ENCODE data around the gene ZBTB43.
A peak's percentile ranks its signal among the peaks of the same experiment; 100 is the strongest.

ZBTB43 gene

DNA sequence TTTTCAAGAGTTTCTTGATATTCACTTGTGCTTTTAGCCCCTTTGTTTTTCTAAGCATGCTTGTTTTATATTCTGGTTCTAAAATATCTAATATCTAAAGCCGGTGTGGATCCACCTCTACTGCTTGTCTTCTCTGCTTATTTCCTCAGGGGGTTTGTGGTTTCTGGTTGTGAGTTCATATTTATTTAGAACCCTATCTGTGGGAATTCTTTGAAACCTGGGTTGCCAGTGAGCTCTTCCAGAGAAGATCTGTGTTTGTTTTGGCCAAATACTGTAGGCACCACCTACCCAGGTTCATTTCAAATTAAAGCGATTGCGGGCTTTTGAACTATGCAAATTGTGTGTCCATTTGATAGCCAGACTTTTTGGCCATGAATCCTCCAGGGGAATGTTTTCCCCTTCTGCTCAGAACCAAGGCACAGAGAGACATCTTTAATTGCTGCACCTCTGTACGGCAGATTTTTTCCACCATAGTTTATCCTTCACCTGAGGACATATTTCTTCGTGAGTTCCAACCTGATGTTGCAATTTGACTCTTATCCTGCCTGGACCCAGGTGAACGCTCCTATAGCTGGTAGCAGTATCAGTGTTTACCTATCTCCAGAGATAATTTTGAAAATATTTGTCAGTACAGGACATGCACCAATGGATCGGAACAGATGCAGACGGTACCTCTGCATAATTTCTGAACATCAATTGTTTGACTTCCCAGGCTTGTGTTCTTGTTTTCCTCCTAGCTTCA is 2.4 kb upstream of the ZBTB43 start:
- no peak overlapping the region for H3K4me3 ChIP-seq (ENCODE audit: low read length, poor library complexity, severe bottlenecking)
- TF ChIP-seq, protein P1, sequence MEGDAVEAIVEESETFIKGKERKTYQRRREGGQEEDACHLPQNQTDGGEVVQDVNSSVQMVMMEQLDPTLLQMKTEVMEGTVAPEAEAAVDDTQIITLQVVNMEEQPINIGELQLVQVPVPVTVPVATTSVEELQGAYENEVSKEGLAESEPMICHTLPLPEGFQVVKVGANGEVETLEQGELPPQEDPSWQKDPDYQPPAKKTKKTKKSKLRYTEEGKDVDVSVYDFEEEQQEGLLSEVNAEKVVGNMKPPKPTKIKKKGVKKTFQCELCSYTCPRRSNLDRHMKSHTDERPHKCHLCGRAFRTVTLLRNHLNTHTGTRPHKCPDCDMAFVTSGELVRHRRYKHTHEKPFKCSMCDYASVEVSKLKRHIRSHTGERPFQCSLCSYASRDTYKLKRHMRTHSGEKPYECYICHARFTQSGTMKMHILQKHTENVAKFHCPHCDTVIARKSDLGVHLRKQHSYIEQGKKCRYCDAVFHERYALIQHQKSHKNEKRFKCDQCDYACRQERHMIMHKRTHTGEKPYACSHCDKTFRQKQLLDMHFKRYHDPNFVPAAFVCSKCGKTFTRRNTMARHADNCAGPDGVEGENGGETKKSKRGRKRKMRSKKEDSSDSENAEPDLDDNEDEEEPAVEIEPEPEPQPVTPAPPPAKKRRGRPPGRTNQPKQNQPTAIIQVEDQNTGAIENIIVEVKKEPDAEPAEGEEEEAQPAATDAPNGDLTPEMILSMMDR (conservative IDR thresholded peaks at IDR 0.05; ENCODE audit: low read length), result no peak
- no peak for TF ChIP-seq EZH2phosphoT487 (IDR thresholded peaks at IDR 0.05; ENCODE audit: borderline replicate concordance)
- no peaks in the 10 kb centered on the region for H3F3A ChIP-seq (ENCODE audit: low read depth)
- H4K20me1 ChIP-seq (ENCODE audit: insufficient read depth, low read length, poor library complexity, severe bottlenecking), result peaks cover 25% of the 10 kb centered on the region
- H3K9me2 ChIP-seq (replicated peaks; ENCODE audit: low read depth, low read length), result no peaks in the 10 kb centered on the region
- peaks cover 25% of the 10 kb centered on the region for H3K79me2 ChIP-seq (ENCODE audit: insufficient read depth, low read length)
- H3K36me3 ChIP-seq (ENCODE audit: insufficient read depth, low read length), result no peaks in the 10 kb centered on the region
- H3K9ac ChIP-seq (ENCODE audit: low read depth, low read length, poor library complexity, severe bottlenecking), result no peak overlapping the region
- no peaks in the 10 kb centered on the region for H3K9me3 ChIP-seq (ENCODE audit: insufficient read depth, low read depth, low read length)
- H2AFZ ChIP-seq (ENCODE audit: low read length), result no peak overlapping the region
- H3K4me2 ChIP-seq (ENCODE audit: low read depth, low read length, poor library complexity, severe bottlenecking), result no peak overlapping the region
- H3K4me1 ChIP-seq (ENCODE audit: insufficient read depth, low read length, poor library complexity, severe bottlenecking), result peaks cover 21% of the 10 kb centered on the region
- peaks cover 20% of the 10 kb centered on the region for H3K27me3 ChIP-seq (ENCODE audit: insufficient read depth, low read length, poor library complexity, severe bottlenecking)

DNA sequence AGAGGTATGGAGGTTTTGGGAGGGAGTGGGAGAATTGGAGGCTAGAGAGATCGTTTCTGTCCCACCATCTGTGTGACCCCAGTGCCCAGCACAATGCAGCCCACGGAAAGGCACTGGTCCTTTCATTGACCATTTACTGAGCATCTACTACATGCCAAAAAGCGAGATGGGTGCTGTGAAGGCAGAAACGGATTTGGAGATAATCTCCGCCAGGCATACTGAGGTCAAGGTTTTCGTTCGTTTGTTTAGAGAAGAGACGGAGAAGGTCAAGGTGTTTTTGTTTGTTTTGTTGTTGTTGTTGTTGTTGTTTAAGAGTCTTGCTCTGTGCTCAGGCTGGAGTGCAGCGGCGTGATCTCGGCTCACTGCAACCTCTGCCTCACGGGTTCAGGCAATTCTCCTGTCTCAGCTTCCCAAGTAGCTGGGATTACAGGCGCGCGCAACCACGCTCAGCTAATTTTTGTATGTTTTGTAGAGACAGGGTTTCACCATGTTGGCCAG is 593 bp upstream of the ZBTB43 start:
- peak overlapping the region; percentile 91 for H2AFZ ChIP-seq (ENCODE audit: low read length)
- peak overlapping the region; percentile 81 for H3K9ac ChIP-seq (ENCODE audit: low read depth, low read length, poor library complexity, severe bottlenecking)
- H3K9me2 ChIP-seq (replicated peaks; ENCODE audit: low read depth, low read length), result no peaks in the 10 kb centered on the region

DNA sequence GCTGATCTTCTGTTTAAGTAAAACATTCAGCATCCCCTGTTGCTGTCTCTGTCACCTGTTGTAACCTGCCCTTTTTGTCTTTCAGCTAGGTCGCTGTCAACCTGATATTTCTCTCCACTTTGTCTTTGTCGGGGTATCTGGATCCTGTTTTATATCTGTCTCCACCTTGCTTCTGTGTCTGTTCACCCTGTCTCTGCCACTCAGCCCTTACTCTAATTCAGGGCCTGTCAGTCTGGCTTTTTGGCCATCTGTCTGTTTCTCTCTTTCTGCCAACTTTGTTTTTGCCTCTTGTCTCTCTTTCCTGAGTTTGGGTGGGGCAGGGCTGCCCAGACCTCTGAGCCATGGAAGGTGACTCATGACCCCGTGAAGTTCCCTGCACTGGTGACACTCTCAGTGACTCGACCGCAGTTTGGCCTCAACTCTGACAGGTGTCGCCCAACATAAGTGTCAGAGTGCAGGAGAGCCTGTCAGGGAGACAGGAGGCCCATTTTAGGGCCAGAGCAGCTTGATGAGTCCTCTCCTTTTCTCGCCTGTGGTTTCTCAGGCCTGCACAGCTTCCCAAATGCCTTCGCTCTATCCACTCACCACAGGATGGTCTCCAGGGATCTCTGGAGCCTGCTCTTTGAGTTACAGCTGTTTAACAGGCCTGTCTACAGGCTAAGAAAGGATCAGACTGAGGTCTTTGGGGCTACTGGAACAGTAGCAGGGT is 868 bp downstream of the ZBTB43 start:
- peak overlapping the region; percentile 87 for H3K4me2 ChIP-seq (ENCODE audit: low read depth, low read length, poor library complexity, severe bottlenecking)
- H3F3A ChIP-seq (ENCODE audit: low read depth), result no peaks in the 10 kb centered on the region
- no peaks in the 10 kb centered on the region for H3K9me2 ChIP-seq (replicated peaks; ENCODE audit: low read depth, low read length)
- H3K27me3 ChIP-seq (ENCODE audit: insufficient read depth, low read length, poor library complexity, severe bottlenecking), result peaks cover 20% of the 10 kb centered on the region
- TF ChIP-seq, protein P1 (conservative IDR thresholded peaks at IDR 0.05; ENCODE audit: low read length), result no peak
- TF ChIP-seq EZH2phosphoT487 (IDR thresholded peaks at IDR 0.05; ENCODE audit: borderline replicate concordance), result no peak
- H3K36me3 ChIP-seq (ENCODE audit: insufficient read depth, low read length), result no peaks in the 10 kb centered on the region
- peak overlapping the region; percentile 87 for H3K4me3 ChIP-seq (ENCODE audit: low read length, poor library complexity, severe bottlenecking)
- peaks cover 40% of the 10 kb centered on the region for H4K20me1 ChIP-seq (ENCODE audit: insufficient read depth, low read length, poor library complexity, severe bottlenecking)
- no peak overlapping the region for H2AFZ ChIP-seq (ENCODE audit: low read length)
- H3K79me2 ChIP-seq (ENCODE audit: insufficient read depth, low read length), result peaks cover 43% of the 10 kb centered on the region
- H3K9ac ChIP-seq (ENCODE audit: low read depth, low read length, poor library complexity, severe bottlenecking), result peak overlapping the region; percentile 81
- H3K4me1 ChIP-seq (ENCODE audit: insufficient read depth, low read length, poor library complexity, severe bottlenecking), result peaks cover 34% of the 10 kb centered on the region
- H3K9me3 ChIP-seq (ENCODE audit: insufficient read depth, low read depth, low read length), result no peaks in the 10 kb centered on the region

More for the DNA sequence above, 593 bp upstream of the ZBTB43 start:
- no peak for TF ChIP-seq EZH2phosphoT487 (IDR thresholded peaks at IDR 0.05; ENCODE audit: borderline replicate concordance)
- TF ChIP-seq, protein P1 (conservative IDR thresholded peaks at IDR 0.05; ENCODE audit: low read length), result no peak
- Histone ChIP-seq H4K20me1 (ENCODE audit: insufficient read depth, low read length, poor library complexity, severe bottlenecking) (peaks cover 37% of the 10 kb centered on the region), H3K9me3 (ENCODE audit: insufficient read depth, low read depth, low read length) (no peaks in the 10 kb centered on the region), H3K4me1 (ENCODE audit: insufficient read depth, low read length, poor library complexity, severe bottlenecking) (peaks cover 31% of the 10 kb centered on the region), H3K79me2 (ENCODE audit: insufficient read depth, low read length) (peaks cover 39% of the 10 kb centered on the region), H3K4me2 (ENCODE audit: low read depth, low read length, poor library complexity, severe bottlenecking) (peak overlapping the region; percentile 87), H3K27me3 (ENCODE audit: insufficient read depth, low read length, poor library complexity, severe bottlenecking) (peaks cover 20% of the 10 kb centered on the region), H3K4me3 (ENCODE audit: low read length, poor library complexity, severe bottlenecking) (peak overlapping the region; percentile 87), H3K36me3 (ENCODE audit: insufficient read depth, low read length) (no peaks in the 10 kb centered on the region), H3F3A (ENCODE audit: low read depth) (no peaks in the 10 kb centered on the region)
